GM21825 (cell line): ENCODE data around the gene NDUFB10.
"Not testable (repeated sequence)": the region's sequence is repeated elsewhere in the genome, so short reads cannot be mapped to it uniquely, and the experiment has no call there.

ENCODE experiments used
- ATAC-seq: cut with Tn5 transposase; IDR thresholded peaks from one replicate; pipeline ENCODE4 v1.9.1; 2021; ENCODE audit warnings: mild to moderate bottlenecking, moderate library complexity; ENCODE audit not compliant: unreplicated experiment

The NDUFB10 gene

DNA sequence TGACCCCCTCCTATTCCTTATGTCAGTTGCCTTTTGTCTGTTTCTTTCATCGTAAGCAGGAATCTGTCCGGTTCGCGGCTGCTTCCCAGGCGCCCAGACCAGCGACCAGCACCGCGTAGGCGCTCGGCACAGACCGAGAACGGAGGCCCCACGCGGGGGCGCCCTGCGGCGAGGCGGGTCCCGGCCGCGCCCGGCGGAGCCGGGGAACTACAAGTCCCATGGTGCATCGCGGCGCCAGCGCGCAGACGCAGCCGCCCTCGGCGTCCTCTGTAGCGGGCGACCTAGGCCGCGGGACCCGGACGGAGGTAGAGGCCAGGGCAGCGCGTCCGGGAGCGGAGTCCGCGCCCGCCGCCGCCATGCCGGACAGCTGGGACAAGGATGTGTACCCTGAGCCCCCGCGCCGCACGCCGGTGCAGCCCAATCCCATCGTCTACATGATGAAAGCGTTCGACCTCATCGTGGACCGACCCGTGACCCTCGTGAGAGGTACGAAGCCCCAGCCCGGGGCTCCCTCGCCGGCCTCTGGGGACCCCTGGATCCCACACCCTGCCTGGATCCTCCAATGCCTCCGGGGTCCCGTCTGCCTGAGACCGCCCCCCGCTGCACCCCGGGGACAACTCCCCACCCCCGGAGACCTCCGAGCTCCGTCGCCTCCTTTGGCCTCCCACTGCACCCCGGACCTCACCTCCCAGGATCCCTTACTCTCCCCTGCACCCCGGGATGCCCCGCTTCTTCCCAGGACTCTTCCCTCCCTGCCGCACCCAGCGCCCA, at the start of gene NDUFB10:
Gene NDUFB10 (plus strand): TSS at position 270 of the 771 bp plus-strand sequence. CDS start 87 bp downstream, at position 357.
- ATAC-seq, result peak; percentile 77

DNA sequence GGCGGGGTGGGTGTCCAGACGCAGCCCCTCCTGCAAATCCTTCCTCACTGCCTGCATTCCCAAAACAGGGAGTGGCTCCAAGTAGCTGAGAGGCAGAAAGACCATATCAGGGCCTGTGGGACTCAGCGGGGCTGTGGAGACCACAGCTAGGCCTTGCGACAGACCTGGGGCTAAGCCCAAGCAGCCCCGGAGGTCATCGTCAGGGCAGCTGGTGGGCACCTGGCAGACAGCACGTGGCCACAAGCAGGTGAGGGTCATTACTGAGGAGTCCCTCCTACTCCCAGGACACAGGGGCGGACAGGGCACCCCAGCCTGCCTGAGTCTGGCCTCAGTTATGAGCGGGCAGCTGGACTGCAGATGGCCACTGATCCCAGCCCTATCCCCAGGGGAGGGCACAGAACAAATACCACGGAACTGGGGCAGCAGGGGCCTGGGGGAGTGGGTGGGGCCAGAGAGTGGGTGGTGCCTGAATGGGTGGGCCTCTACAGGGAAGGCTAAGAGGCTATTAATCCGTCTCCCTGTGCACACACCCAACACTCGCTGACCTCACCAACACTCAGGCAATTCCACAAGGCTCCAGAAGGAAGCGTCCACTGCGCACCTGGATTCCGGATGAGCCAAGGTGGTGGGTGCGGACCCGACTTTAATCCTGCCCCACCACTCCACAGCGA, 49.6 kb upstream of the NDUFB10 start:
- ATAC-seq, result no peak

DNA sequence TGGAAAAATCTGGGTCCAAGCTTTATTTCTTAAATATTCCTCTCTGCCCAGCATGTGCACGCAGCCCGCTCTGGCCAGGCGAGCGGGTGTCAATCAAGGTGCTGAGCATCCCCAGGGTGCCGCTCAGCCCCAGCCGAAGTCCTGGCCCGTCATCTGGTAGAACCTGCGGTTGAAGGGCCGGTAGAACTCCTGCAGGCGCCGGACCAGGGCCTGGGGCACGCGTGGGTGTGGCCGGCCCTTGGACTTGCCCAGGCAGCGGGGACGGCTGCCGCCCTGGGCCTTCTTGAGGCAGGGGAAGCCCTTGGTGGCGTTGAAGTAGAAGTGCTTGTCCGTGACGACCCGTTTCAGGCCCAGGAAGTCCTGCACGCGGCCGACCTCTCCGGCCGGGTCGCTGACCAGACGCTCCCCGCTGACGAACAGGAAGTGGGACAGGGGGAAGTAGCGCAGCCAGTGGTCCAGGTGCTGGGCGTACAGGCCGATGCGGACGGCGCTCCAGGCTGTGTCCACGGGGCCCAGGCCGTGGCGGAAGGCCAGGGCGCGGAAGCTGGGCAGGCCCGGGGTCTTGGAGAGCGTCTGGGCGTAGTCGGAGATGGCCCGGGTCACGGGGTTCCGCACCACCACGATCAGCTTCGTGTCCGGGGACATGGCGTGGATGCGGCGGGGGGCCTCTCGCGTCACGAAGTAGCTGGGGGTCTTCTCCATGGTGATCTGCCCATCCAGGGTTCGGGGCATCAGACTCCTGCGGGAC, 47.7 kb upstream of the NDUFB10 start:
- ATAC-seq, result no peak

DNA sequence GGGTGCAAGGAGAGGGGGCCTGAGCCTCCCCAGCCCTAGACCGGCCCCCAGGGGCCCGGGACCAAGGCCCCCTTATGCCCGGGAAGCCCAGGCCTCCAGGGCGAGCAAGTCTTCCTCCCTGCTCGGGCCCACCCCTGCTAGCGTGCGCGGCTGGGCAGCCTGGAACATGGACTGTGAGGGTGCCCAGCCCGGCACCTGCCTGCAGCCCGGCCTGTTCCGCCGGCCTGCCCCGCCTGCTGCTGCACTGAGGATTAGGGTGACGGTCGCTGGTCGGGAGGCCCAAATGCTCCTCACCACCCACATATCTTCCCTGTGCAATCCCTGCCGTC, 47.2 kb upstream of the NDUFB10 start:
- no peak for ATAC-seq

DNA sequence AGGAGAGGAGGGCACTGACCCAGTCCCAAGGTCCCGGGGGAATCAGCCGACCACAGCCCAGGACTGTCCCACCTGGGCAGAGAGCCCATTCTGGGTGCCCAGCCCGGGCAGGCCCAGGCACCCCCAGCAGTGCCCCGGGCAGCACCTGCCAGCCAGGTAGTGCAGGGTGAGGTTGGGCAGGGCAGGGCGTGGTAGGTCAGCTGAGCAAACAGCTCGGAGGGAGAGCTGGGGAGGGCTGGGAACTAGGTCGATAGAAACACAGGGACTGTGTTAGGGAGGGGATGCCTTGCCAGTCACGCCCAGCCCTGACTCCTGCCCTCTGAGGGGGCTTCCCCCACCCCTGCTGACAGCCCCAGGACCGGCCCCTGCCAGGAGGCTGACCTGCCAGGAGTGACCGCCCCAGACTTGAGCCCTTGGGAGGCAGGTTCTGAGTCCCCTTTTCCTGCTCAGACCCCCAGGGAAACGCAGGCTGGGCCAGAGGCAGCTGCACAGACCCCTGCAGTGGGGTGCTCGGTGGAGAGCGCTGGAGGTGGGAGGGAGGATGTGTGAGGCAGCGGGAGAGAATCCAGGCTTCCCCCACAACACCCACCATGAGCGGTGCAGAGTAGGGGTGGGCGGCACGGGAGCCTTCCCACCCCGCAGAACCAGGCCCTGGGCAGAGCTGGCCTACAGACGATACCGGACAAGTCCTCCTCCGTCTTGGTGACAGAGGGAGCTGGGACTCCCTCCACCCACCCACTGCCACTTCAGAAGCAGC, 45.8 kb upstream of the NDUFB10 start:
- ATAC-seq, result no peak

DNA sequence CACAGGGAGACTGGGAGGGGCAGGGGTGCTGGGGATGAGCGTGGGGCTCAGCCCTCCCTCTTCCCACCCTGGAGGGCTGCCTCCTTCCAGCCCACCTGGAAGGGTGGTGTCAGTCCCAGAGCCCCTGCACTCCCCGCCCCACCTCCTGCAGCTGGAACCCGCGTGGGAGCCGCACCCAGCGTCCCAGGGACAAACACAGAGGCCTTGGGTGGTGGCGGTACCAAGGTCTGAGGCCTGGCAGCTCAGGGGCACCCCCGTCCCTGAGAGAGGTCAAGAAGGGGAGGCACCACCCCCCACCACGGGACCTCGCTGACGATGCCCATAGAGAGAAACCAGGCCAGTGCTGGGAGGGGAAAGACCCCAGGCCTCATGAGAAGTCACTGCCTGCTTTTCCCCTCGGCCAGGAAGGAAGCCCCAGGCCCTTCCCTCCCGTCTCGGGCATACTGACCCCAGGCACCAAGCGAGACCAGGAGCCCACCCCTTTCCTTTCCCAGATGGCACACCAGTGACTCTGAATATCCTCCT, 45.2 kb upstream of the NDUFB10 start:
- no peak for ATAC-seq

DNA sequence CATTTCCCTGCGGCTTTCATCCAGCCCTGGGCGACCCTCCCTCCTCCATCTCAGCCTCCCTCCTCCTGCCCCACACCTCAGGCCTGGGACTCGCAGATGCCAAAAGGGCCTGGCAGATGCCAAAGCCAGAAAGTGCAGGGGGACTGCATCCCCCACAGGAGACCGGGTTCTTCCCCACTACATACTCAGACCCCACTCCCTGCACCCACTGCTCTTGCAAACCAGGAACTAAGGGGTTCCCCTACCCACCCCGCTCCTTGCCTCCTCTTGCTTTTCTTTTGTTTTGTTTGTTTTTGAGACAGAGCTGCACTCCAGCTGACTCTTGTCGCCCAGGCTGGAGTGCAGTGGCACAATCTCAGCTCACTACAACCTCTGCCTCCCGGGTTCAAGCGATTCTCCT, 44.4 kb upstream of the NDUFB10 start:
- no peak for ATAC-seq

DNA sequence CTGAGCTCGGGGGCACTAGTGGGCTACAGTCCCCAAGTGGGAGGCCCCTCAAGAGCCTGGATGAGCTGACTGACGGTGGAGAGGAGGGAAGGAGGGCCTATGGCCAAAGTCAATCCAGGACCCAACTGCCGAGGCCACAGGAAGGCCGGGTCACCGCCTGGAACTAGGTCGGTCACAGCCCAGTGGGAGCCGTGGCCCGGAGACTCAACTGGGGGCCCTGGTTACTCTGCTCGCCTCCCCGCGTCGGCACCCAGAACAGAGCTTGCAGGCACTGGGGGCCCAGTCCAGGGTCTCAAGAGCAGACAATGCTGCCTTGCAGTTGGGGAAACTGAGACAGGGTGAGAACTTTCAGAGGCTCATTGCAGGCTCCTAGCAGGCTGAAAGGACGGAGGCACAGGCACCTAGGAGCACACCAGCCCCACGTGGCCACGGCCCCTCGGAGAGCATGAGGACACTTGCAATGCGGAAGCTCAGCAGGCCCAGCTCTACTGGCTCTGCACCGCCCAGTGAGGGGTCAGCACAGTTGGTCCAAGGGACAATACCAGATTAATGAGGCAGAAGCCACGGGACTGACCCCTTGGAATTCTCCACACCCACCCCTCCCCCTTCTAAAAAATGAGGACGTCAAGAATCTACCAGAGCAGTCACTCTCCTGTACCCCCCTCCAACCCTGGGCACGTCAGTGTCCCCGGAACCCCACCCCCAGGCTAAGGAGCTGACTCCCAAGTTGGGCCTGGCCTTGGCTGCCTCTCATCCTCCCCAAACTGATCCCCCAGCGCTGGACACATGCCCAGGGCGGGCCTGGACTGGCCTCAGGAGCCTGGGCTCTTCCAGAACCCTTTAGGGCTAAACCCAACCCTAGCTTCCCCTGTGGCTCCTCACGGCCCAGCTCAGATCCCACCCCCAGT, 43.4 kb upstream of the NDUFB10 start:
- no peak for ATAC-seq

DNA sequence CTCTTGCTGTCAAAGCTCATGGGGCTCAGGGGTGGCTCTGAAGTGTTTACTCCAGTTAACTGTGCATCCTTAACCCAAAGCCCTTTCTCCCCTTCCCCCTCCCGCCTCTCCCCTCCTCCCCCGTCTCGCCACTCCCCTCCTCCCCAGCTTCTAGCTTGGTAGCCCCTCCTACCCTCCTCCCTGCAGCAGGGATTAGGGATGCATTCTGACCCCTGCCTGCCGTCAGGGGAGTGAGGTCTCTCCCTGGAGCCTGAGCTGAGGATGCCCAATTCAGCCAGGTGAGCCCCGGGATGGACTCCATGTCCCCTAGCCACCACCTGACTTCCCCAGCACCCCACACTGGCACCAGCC, 42.7 kb upstream of the NDUFB10 start:
- ATAC-seq, result no peak

DNA sequence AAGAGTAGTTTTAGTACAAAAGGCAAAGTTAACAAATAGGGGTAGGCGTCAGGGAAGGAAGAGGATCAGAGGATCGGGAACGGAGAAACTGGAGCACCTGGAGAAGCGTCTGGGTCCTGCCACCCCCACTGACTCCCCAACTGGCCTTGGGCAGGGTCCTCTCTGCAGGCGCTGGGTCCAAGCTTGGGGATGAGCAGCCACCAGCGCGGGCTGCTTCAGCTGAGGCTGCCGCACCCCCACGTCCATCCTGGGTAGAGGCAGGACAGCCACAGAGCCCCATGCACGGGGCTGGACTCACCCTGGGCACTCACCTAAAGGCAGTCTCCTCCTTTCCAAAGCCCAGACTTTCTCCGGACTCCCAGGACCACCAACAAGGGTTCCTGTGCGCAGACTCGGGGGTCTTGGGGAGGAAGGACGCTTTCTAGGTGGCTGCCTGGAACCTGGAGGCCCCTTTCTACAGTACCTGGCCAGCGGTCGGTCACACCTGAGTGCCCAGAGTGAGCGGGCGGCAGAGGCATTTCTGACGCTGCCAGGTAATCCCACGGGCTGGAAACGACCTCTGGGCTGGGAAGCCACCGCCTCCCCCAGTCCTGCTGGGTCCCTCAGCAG, 42.2 kb upstream of the NDUFB10 start:
- no peak for ATAC-seq

DNA sequence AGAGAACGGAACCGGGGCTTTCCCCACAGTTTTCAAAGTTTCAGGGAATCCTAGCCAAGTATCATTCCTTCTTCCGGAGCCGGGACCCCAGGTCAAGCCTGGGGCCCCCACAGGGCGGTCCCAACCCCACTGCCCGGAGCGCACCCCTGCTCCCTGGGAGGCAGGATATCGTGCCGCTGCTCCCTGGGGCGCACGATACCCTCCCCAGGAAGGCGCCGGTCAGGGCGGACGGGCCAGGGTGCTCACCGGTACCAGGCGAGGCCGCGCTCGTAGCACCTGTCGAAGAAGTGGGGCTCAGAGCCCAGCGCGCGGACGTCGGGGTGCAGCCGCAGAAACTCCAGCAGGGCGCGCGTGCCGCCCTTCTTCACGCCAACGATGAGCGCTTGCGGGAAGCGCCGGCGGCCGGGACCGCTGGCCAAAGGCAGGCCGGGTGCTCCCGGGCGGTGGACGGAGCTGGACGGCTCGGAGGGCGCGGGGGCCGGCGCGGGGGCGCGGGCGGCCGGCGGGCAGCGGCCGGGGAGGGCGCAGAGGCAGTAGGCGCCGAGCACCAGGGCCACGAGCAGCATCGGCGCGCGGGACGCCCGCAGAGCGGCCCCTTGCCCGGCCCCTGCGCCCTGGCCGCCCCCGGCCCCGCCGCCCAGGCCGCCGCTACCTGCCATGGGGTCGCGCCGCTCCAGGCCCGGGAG, 41.5 kb upstream of the NDUFB10 start:
- ATAC-seq, result no peak

DNA sequence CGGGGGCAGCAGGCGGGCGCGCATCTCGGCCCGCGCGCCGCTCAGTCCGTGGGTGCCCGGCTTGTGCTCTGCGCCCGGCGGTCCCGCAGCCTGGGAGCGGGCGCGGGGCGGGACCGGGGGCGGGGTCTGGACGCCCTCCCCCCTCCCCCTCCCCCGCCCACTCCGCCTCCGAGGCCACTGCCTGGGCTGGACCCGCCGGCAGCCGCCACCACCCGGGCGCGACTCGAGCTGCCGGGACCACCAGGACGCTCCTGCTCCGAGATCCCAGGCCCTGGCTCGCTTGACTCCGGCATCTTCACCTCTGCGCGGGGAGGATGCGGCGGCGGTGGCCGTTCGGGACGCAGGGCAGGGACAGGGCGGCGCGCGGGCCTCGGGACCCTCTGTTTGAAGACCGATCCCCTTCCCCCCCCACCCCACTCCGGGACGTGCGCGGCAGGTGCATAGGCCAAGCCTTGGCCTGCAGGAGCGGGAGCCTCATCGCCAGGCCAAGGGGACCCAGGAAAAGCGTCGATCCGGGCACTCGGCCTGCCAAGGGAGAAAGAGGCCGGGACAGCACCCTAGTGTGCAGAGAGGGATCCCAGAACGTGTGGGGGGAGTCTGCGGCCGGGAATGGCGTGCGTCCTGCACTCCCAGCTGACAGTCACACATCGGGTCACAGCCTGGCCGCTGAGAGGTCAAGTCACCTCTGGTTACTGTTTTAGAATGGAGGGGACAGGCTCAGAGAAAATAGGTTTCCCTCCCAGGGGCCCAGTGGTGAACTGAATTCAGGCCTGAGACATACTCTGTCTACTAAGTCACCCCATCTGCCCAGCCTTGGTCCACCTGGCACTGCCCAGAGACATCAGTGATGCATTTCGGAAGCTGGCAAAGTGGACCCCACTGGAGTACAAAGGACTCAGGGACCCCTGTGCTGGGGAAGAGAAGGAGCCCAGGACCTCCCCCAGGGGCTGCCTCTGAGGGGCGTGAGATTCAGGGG, 40.7 kb upstream of the NDUFB10 start, which contains the start of gene HS3ST6:
Gene HS3ST6 (minus strand): TSS at position 65 of the 976 bp plus-strand sequence. CDS start 92 bp downstream, outside the sequence.
- ATAC-seq, result no peak

DNA sequence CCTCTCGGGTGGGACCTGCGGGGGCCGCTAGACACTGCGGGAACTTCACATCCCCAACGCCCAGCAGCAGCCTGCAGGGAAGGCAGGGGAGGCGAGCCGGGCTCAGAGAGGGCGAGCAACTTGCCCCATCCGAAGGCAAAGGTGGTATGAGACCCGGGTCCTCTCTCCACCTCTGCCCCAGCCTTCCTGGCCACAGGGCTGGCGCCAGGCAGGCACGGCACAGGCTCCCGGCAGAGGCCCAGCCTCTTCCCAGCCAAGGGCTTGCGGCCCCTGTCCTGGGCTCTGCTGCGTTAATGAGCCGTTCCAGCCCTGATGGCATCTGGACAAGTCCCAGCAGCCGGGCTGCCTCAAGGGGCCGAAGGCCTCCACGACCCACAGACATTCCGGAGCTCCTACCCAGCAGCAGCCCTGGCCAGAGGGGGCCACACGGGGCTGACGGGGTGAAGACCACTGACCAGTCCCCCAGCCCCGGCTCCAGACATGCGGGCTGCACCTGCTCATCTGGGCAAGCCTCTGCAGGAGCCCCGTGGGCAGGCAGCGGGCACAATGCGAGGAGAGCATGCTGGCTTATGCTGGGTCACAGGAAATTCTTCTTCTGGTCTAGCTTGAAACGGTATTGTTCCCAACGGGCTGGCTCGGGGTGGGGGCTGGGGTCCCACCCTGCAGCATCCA, 39.9 kb upstream of the NDUFB10 start:
- no peak for ATAC-seq

DNA sequence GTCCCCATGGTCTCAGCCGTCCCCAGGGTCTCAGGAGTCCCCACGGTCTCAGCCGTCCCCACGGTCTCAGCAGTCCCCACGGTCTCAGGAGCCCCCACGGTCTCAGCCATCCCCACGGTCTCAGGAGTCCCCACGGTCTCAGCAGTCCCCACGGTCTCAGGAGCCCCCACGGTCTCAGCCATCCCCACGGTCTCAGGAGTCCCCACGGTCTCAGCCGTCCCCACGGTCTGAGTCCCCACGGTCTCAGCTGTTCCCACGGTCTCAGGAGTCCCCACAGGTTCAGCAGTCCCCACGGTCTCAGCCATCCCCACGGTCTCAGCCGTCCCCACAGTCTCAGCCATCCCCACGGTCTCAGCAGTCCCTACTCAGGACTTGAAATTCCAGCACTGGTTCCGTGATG, 39.2 kb upstream of the NDUFB10 start:
- not testable (repeated sequence) for ATAC-seq

DNA sequence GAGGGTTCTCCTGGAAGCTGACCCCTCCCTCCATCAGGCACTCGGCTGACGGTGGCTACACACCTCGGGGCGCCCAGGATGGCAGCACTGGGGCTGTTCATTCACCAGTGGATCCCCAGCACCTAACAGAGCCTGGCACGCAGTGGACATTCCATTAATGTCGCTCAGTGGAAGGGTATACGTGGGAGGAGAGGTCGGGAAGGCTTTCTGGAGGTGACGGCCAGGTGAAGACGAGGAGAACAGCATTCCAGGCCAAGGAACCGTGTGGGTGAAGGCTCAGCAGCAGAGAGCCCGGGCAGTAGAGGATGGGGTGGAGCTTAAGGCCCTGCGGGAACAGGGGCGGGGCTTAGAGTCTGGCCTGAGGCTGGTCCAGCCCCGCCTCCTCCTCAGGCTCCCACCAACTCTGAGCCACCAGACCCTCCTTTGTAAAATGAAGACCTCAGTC, 38.6 kb upstream of the NDUFB10 start:
- no peak for ATAC-seq

DNA sequence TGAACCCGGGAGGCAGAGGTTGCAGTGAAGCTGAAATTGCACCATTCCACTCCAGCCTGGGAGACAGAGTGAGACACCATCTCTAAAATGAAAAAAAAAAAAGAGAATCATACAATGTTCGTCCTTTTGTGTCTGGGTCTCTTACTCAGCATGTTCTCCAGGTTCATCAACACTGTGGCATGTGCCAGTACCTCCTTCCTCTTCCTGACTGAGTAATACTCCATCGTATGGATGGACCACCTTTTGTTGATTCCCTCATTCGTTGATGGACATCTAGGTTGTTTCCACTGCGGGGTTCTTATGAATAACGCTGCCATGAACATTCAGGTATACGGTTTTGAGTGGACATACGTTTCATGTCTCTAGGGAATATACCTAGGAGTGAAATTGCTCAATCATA, 37.0 kb upstream of the NDUFB10 start:
- no peak for ATAC-seq
